Measurements from ENCODE around the gene EXOC6B. TPM values are rescaled to one million over a fixed set of nuclear protein-coding genes. Genes with fewer than 3 reads are reported as not detected.

Gene EXOC6B
- total and polyA plus RNA-seq, 10 of the 15 experiments (the other 5 are each of a cell fraction or from before 2014, with no cell fraction given), result 0.23 to 2.2 (median 1.2) TPM

DNA sequence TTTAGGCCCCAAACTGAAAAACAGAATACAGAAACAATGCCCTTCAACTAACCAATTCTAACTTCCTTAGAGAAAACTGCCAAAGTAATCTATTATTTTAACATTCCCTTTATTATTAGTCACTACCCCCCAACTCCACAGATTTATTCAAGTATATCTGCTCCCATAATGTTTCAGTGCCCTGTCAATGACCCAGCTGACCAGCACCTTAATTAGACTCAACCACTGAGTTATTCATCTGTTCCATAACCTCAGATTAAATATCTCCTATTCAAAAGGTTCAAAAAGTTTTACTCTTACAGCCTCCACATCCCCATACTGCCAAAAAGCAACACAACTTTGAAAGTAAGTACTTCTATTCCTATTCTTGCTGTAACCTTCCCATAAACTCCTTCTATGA, 202.4 kb downstream of the EXOC6B start:
- in situ Hi-C loops (cut with MboI), result no loop called here
- H3K27me3 ChIP-seq (replicated peaks in 1 of 2; ENCODE audit: control insufficient read depth in 2 of 2, insufficient read depth in 2 of 2, low read length in 1 of 2), result no peaks in the 10 kb centered on the region
- H3K27ac ChIP-seq (ENCODE audit: control insufficient read depth, insufficient read depth), result no peak overlapping the region
- H3K79me2 ChIP-seq (ENCODE audit: control insufficient read depth, insufficient read depth, low read length), result no peaks in the 10 kb centered on the region
- ChIA-PET SMC1A (ENCODE audit: uncharacterized antibody, unreplicated experiment) (interaction anchor here (1.6 to 1.7 kb wide), 2 partner anchors 9 to 10 kb away, joined by 5 read pairs; no protein-coding TSS in a partner anchor), RAD21 (ENCODE audit: unreplicated experiment) (no interaction called here), POLR2A (no interaction called here), CTCF (interaction anchor here (0.8 kb wide), 1 partner anchor 9 kb away, joined by 3 read pairs; no protein-coding TSS in a partner anchor)
- TF ChIP-seq NR2C1 (IDR thresholded peaks at IDR 0.05) (no peak), SP1 (IDR thresholded peaks at IDR 0.05; ENCODE audit: low read depth, low read length) (no peak), CUX1 (IDR thresholded peaks at IDR 0.05; ENCODE audit: insufficient replicate concordance, low read depth, low read length) (no peak), ZNF687 (IDR thresholded peaks at IDR 0.05) (no peak), POU2F2 (IDR thresholded peaks at IDR 0.05; ENCODE audit: borderline replicate concordance, low read depth, low read length) (no peak), CHD1 (IDR thresholded peaks at IDR 0.05; ENCODE audit: low read depth, low read length) (no peak), ZZZ3 (IDR thresholded peaks at IDR 0.05; ENCODE audit: control insufficient read depth, insufficient read length, low read depth) (no peak), EP300 (IDR thresholded peaks at IDR 0.05; ENCODE audit: borderline replicate concordance in 1 of 2, control insufficient read depth in 1 of 2, low read depth in 2 of 2, low read length in 2 of 2) (no peak), SUZ12 (IDR thresholded peaks at IDR 0.05; ENCODE audit: unreplicated experiment) (no peak), ETV6 (conservative IDR thresholded peaks at IDR 0.05 in 1 of 2, IDR thresholded peaks at IDR 0.05 in 1 of 2; ENCODE audit: borderline replicate concordance in 1 of 2, low read depth in 1 of 2) (no peak), EED (IDR thresholded peaks at IDR 0.05; ENCODE audit: low read depth) (no peak), BACH1 (IDR thresholded peaks at IDR 0.05; ENCODE audit: borderline replicate concordance) (no peak), MEF2B (IDR thresholded peaks at IDR 0.05; ENCODE audit: partially characterized antibody, poor library complexity, severe bottlenecking) (no peak), TCF12 (IDR thresholded peaks at IDR 0.05; ENCODE audit: low read depth, low read length) (no peak), TCF7 (IDR thresholded peaks at IDR 0.05; ENCODE audit: borderline replicate concordance) (no peak), POLR2AphosphoS2 (IDR thresholded peaks at IDR 0.05; ENCODE audit: low read depth, low read length) (no peak)
- H3K36me3 ChIP-seq (ENCODE audit: control insufficient read depth in 2 of 2, insufficient read depth in 2 of 2, low read length in 1 of 2), result no peaks in the 10 kb centered on the region
- H3K9me3 ChIP-seq (replicated peaks; ENCODE audit: control insufficient read depth, insufficient read depth, low read length), result no peaks in the 10 kb centered on the region
- H4K20me1 ChIP-seq (ENCODE audit: control insufficient read depth, insufficient read depth), result no peaks in the 10 kb centered on the region
- H3K9ac ChIP-seq (ENCODE audit: control insufficient read depth, insufficient read depth, low read length), result no peak overlapping the region
- no peak overlapping the region for H2AFZ ChIP-seq (ENCODE audit: control insufficient read depth, low read depth, low read length)
- DNase-seq (ENCODE audit: low read depth, low spot score), result no peak
- no peak overlapping the region for H3K4me3 ChIP-seq
- H3K4me2 ChIP-seq (ENCODE audit: control insufficient read depth, insufficient read depth), result no peak overlapping the region
- BruUV-seq (replicated peaks), result no TSS peak
- intact Hi-C loops (cut with micrococcal nuclease; ENCODE audit: unreplicated experiment), result no loop called here
- no peaks in the 10 kb centered on the region for H3K4me1 ChIP-seq (ENCODE audit: control insufficient read depth, insufficient read depth, low read length)
- FAIRE-seq, result no peak
- no peak for ATAC-seq

Measured in GM12878 (cell line).